ENCODE data around the gene TUBAL3.
"Not testable (repeated sequence)": the region's sequence is repeated elsewhere in the genome, so short reads cannot be mapped to it uniquely, and the experiment has no call there.

Gene TUBAL3

DNA sequence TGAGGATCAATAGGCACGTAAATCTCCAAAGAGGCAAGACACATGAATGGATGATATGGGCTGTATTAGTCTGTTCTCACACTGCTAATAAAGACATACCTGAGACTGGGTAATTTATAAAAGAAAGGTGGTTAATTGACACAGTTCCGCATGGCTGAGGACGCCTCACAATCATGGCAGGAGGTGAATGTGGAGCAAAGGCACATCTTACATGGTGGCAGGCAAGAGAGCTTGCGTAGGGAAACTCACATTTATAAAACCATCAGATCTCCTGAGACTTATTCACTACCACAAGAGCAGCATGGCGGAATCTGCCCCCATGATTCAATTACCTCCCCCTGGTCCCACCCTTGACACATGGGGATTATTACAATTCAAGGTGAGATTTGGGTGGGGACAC is 25.4 kb downstream of the TUBAL3 start:
- not testable (repeated sequence) for DNase-seq (ENCODE audit: low read depth)

DNA sequence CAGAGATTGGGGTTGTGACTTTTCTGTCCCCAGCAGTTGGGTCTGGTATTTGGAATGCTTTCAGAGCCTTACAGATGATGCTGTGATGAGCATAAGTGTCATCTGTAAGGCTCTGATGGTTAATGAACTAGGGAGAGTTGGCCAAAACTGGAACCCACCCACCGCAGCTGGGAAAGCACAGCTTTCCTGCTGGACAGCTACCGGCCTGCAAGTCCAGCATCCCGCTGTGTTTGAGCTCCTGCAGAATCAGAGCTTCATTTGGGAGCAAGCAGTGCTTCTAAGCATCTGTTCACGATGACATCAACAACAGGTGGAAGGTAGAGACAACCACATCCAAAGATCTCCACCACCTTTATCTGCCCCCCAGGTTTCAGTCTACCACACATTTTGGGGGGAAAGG is 28.2 kb downstream of the TUBAL3 start:
- no peak for DNase-seq (ENCODE audit: low read depth)

DNA sequence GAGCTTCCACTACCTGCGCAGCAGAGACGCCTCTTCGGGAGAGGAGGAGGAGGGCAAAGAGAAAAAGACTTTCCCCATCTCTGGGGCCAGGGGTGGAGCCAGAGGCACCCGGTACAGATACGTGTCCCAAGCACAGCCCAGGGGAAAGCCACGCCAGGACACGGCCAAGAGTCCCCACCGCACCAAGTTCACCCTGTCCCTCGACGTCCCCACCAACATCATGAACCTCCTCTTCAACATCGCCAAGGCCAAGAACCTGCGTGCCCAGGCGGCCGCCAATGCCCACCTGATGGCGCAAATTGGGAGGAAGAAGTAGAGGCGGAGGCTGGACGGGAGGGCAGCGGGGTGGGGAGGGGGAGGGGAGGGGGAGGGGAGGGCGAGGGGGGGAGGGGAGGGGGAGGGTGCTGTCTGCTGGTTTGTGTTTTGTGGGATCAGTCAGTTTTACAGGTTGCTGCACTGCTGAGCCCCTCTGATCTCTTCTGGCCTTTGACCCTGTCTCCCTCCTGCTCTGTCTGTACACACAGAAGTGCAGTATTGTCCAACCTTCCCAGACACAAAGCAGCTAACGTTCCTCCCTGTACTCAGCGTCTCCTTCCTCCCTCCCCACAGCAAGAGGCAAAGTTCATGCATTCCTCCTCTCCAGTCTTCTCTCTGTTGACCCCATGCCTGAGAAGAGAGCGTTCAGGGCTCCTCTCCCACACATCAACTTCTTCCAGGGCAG is 30.6 kb downstream of the TUBAL3 start:
- DNase-seq (ENCODE audit: low read depth): no peak

DNA sequence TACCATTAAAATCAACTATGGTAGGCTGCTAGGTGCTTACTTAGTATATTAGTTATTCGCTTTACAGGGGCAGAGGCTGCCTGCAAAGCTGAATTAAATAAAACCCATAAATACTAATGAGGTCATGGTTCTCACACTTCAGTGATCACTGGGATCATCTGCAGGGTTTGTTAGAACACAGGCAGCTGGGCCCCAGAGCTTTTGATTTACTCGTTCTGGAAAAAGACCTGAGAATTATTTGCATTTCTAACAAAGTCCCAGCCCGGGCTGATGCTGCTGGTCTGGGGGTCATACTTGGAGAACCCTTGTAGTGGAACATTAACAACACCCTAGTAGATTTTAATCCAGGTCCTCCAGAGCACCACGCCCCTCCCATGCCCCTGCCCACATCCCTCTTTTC is 31.3 kb downstream of the TUBAL3 start:
- no peak for DNase-seq (ENCODE audit: low read depth)

DNA sequence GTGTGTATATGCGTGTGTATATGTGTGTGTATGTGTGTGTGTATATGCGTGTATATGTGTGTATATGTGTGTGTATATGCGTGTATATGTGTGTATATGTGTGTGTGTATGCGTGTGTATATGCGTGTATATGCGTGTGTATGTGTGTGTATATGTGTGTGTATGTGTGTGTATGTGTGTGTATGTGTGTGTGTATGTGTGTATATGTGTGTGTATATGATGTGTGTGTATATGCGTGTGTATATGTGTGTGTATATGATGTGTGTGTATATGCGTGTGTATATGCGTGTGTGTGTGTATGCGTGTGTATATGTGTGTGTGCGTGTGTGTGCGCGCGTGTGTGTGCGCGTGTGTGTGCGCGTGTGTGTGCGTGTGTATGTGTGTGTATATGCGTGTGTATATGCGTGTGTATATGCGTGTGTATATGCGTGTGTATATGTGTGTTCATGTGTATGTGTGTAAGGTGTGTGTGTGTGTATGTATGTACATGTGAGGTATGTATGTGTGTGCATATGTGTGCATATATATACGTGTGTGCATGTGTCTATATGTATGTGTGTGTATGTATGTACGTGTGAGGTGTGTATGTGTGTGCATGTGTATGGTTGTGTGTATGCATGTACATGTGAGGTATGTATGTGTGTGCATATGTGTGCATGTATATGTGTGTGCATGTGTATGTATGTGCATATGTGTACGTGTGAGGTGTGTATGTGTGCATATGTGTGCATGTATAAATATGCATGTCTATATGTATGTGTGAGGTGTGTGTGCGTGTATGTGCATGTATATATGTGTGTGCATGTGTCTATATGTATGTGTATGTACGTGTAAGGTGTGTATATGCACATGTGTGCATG is 33.9 kb downstream of the TUBAL3 start:
- DNase-seq (ENCODE audit: low read depth): no peak

DNA sequence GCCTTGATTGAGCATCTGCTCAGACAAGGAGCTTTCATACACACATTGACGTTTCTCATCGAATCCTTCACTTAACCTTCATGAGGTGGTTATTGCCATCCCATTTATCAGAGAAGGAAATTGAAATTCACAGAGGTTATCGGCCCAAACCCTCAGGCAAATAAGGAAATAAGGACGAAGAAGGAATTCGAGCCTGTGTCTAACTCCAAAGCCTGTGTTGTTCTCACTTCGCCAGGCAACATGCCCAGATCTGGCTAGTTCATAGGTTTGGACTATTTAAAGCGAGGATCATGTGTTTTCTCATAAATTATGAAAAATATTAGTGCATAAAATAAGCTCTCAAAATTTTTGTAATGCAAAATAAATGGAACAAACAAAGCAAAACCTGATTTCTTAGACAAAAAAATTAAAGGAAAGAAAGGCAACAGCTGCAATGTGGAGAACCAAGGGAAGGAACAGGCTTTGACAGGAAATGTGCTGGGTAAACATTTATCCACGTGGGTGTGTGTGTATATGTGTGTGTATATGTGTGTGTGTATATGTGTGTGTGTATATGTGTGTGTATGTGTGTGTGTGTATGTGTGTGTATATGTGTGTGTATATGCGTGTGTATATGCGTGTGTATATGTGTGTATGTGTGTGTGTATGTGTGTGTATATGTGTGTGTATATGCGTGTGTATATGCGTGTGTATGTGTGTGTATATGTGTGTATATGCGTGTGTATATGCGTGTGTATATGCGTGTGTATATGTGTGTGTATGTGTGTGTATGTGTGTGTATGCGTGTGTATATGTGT is 35.1 kb downstream of the TUBAL3 start:
- no peak for DNase-seq (ENCODE audit: low read depth)

DNA sequence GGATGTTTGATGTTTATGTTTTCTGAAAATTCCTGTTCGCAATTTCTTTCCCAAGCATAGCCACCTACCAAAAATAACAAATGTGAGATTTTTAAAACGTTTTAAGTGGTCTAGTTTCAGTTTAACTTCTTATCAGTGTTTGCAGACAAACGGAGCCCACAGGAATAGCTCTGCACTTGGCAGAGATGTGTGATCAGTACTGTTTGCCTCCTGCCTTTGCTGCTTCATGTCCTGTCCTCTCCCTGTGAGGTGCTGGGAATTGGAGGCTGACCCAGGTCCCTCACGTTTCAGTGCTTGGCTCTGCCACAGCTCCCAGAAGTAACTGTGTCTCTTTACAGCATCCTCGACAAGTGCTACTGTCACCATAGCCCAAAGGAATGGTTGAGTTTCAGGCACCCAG is 38.7 kb downstream of the TUBAL3 start:
- no peak for DNase-seq (ENCODE audit: low read depth)

DNA sequence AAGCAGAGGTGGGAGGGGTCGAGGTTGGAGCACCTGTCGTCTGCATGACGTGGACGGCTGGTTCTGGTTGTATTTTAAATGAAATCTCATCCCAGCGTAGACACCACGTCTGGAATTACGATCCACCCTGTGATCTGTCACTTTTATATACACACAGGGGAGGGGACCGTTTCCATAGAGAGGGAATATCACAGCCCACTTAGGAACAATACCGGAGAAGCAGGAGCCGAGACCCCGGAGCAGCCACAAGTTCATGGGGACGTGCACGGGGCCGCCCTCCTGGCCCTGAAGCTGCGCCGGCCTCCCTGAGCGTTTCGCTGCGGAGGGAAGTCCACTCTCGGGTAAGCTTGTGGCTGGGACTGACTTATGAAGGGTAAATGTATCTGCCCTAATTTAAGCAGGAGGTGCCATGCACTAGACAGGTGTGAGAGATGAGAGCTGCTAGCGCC is 39.7 kb downstream of the TUBAL3 start, which contains the start of gene UCN3:
UCN3 (plus strand) TSS at position 77 of the 449 bp plus-strand sequence. CDS start 8,755 bp downstream, outside the sequence.
- DNase-seq (ENCODE audit: low read depth): no peak

DNA sequence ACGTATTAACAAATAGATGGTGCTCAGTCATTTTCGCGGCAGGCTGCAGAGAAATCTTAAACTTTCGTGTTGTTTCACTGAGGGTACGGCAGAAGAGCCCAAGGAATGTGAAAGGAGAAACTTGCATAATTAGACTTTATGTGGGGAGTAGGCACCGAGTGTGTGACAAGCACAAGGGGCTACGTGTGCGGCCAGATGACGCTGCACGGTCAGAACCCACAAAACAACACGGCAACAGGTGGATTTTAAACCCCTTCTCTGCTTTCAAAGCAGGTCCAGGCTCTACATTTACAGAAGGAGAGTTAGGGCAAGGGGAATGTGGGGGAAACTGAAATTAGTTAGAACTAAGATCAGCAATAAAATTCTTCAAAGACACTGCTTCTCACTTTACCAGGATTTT is 40.3 kb downstream of the TUBAL3 start:
- DNase-seq (ENCODE audit: low read depth): no peak

DNA sequence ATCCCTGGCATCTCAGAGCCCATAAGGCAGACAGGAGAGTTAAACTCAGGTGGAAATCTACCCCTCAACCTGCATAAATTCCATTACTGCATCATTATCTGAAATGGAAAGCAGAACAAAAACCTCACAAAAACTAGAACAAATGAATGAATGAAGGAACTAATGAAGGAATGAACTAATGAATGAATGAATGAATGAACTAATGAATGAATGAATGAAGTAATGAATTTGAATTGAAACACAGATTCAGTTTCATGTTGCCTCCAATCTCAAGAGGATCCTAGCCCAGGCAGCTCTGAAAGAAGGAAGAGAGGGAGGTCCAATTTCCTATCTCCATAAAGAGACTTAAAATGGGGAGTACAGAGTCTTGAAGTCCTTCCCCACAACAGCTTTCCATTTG is 41.8 kb downstream of the TUBAL3 start:
- no peak for DNase-seq (ENCODE audit: low read depth)

DNA sequence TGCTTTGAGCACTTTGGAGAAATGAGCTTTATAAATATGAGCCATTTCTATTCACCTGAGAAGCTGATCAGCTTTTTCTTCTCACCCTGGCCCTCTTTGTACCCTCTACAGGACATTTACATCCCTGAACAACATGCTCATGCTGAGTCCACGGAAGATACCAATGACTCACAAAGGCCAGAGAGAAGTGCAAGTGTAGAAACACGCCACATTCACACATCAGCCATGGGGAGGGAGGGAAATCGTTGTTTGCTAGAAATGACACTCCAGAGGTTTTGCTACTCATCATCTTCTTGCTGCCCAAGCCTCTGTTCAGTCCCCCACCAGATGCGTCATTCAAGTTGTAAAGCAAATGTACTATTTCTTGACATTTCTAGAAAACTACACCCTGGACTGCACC is 42.7 kb downstream of the TUBAL3 start:
- no peak for DNase-seq (ENCODE audit: low read depth)

DNA sequence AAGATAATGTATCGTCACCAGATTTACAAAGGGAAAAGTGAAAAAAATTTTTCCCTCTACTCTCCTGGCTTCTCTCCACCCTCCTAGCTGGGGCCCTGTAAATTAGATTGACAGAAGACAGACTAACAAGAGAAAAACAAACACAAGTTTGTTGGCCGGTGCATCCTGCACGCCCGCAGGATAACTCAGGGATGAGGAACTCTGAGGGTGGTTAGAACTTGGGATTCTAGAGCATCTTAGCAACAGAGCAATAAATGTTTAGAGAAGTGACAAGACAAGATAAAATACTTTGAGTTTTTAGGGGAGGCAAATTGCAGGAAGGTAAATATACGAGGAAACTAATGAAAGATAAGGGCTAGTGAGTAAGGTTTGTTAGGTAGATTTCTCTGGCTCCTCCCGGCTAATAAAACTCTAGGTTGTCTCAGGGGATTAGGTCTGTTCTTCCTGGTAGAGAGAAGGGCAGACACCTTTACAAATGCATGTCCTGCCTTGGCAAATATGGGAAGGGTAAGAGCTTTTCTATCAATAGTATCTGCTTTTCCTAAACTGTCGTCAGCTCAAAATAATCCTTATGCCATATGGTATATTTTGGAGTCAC is 44.2 kb downstream of the TUBAL3 start:
- no peak for DNase-seq (ENCODE audit: low read depth)

DNA sequence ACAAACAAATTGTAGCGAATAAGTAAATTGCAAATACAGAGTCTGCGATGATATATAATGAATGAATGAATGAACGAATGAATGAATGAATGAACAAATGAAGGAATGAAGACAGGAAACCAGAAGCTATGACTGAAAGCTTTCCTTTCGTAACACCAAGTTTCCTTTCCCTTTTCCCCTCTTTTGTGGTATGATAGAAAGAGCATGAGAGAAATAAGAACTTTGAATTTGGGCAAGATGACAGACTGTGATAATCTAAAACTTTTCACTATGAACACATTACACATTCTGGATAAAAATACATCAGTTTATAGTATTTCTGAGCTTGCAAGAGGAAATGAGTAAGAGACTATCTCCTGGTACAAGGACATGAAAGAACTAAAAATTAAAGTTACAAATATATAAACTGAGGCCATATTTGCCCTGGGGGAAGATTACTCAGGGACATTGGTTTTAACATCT is 48.3 kb downstream of the TUBAL3 start:
- peak; percentile 42 for DNase-seq (ENCODE audit: low read depth)

DNA sequence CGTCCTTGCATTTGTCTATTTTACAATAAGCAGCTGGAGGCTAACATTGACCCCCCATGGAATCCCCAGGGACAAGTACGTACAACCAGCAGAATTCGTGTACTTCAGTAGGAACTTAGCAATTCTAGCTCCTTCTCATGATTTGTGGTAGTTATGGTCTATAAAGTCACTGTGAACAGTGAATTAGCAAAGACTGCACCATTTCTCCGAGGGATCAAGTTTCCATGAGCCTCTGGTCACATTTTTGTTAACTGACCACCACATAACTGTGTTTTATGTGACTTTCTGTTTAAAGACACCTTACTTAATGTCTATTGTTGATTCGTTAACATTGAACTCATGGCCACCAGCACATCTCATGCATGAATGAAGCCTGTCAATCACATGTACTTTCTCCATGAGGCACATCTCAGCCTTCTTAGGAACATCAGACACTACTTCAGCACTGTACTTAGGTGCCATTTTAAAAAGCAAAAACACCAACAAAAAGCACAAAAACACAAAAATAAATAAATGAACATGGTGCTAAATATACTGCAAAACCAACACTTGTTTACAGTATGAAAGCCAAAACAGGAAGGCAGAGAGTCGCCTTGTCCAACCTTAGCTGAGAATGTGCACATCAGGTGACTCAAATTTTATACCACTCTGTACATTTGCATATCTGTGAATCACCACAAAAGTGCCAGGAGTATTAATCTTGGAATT is 48.9 kb downstream of the TUBAL3 start:
- peak; percentile 23 for DNase-seq (ENCODE audit: low read depth)

DNA sequence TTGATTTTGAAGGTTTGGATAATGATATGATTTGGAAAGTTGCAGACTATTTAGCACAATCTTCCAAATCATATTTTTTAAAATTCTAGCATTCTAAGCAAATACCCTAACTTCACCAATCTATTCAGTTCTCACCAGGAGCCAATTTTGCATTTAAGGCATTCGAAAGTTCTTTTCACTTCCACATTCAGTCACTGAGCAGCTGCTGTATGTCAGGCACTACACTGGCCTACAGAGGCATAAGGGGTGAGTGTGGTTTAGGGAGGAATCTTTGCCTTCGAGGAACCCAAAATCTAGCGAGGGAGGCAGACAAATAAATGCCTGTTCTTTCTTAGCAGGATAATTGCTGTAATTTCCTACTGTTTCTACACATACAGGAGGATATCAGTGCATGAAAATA is 50.6 kb downstream of the TUBAL3 start:
- DNase-seq (ENCODE audit: low read depth): no peak

DNA sequence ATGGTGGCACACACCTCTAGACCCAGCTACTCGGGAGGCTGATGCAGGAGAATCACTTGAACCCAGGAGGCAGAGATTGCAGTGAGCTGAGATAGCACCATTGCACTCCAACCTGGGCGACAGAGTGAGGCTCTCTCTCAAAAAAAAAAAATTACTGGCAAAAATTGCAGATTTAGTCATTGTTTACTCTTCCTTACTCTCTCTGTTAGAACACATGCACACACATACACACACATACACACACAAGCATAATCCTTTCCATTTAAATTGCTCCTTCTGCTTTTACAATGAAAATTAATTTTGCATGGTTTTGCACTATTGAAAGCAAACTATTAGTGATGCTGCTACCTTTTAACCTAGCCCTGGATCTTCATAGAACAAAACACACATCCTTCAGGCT is 55.3 kb downstream of the TUBAL3 start:
- no peak for DNase-seq (ENCODE audit: low read depth)

DNA sequence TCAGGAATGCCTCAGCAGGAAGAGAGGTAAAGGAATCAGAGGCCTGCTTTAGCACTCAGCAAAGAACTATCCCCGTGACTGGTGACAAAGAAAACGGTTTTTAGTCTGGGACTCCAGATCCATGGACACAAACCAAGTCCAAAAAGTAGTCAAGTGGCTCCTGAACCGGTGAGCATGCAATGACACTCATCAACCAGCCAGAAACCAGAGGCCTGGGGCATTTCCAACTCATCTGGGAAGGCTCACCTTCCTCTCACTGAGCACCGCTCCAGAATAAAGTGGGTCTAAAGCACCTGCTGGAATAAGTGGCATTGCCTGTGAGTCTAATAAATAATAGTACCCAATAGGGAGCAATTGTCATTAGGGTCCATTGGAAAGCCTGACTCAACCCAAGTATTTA is 57.7 kb downstream of the TUBAL3 start:
- no peak for DNase-seq (ENCODE audit: low read depth)

DNA sequence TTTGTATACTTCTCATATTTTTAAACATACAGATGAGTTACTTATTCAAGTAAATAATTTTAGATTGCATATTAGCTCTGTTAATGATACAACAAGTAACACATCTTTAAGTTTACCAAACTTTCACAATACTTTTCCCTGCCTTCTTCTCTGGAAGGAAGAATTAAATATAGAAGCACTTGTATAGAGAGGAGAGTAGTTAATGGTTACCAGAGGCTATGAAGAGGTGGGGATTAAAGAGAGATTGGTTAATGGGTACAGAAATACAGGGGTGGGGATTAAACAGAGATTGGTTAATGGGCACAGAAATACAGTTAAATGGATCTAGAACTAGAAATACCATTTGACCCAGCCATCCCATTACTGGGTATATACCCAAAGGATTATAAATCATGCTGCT is 59.9 kb downstream of the TUBAL3 start:
- DNase-seq (ENCODE audit: low read depth): no peak

DNA sequence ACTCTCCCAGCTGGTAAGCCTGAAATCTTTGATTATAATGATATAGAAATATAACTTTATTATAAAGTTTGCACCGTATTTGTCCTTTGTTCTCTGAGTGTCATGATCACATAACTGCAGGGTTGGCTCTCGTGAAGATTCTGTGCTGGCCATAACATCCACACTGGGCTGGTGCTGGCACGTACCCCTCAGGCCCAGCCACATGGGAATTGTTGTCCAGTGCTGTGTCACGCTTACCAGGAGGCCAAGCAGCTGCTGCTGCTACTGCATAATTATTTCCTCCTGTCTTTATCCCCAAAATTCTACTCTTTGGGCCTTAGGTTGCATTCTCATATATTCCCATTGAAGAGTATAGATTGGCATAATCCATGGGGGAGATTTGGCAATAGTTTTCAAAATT is 60.6 kb downstream of the TUBAL3 start:
- no peak for DNase-seq (ENCODE audit: low read depth)

DNA sequence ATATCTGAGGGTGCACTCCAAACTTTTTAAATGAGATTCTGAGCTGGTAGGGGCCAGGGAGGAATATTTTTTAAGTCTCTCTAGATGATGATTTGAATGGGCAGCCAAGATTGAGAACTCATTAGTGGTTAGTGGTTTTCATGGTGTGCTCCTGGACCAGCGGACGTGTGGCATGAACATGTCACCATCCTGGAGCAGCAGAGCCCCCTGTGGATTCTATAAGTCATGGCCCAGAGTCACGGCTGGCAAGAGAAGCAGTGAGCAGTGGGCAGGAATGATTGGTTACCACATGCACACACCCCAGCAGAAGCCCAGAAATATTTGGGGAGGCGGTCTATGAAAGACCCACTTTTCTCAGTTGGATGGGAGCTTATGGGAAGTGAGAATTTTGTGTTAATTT is 61.1 kb downstream of the TUBAL3 start:
- peak; percentile 51 for DNase-seq (ENCODE audit: low read depth)

All from ELR (cell line).